ENCODE measurements around the gene DAPK1. TPM values are rescaled to one million over a fixed set of nuclear protein-coding genes. Genes with fewer than 3 reads are reported as not detected.

Gene DAPK1
- total and polyA plus RNA-seq, 2 donors = 12.1 to 79.2 TPM

- Histone ChIP-seq H3K4me1 (ENCODE audit: insufficient read depth) (no peaks in the 10 kb centered on the region), H3K4me3 (ENCODE audit: low read depth, low read length) (no peak overlapping the region), H3K27ac (ENCODE audit: low read depth) (no peak overlapping the region), H3K36me3 (ENCODE audit: insufficient read depth) (no peaks in the 10 kb centered on the region)
- DNase-seq (ENCODE audit: extremely low spot score) = no peak
- 74% methylated on average over 12 of the region's 12 CpGs for WGBS
These were observed 97.9 kb downstream of the DAPK1 start for GRCh38 chr9:87595610-87596009.

GRCh38 chr9:87596862-87597261 is 99.2 kb downstream of the DAPK1 start:
- no peak for DNase-seq (ENCODE audit: extremely low spot score)
- 46% methylated on average over 7 of the region's 7 CpGs for WGBS
- H3K4me1 ChIP-seq (ENCODE audit: insufficient read depth) = no peaks in the 10 kb centered on the region
- no peak overlapping the region for H3K27ac ChIP-seq (ENCODE audit: low read depth)
- H3K4me3 ChIP-seq (ENCODE audit: low read depth, low read length) = no peak overlapping the region
- H3K36me3 ChIP-seq (ENCODE audit: insufficient read depth) = no peaks in the 10 kb centered on the region

- Histone ChIP-seq H3K4me1 (ENCODE audit: insufficient read depth) (no peaks in the 10 kb centered on the region), H3K4me3 (ENCODE audit: low read depth, low read length) (no peak overlapping the region), H3K27ac (ENCODE audit: low read depth) (no peak overlapping the region), H3K36me3 (ENCODE audit: insufficient read depth) (no peaks in the 10 kb centered on the region)
- 52% methylated on average over 13 of the region's 13 CpGs for WGBS
- no peak for DNase-seq (ENCODE audit: extremely low spot score)
These were observed 100.2 kb downstream of the DAPK1 start for GRCh38 chr9:87597710-87598443.

- 34% methylated on average over 17 of the region's 17 CpGs for WGBS
- peak; percentile 77 for DNase-seq (ENCODE audit: extremely low spot score)
- Histone ChIP-seq H3K4me3 (ENCODE audit: low read depth, low read length) (no peak overlapping the region), H3K27ac (ENCODE audit: low read depth) (no peak overlapping the region), H3K36me3 (ENCODE audit: insufficient read depth) (no peaks in the 10 kb centered on the region), H3K4me1 (ENCODE audit: insufficient read depth) (no peaks in the 10 kb centered on the region)
These were observed 102.4 kb downstream of the DAPK1 start for GRCh38 chr9:87599901-87600610.

GRCh38 chr9:87601176-87601575 is 103.5 kb downstream of the DAPK1 start:
- no peak for DNase-seq (ENCODE audit: extremely low spot score)
- Histone ChIP-seq H3K4me3 (ENCODE audit: low read depth, low read length) (no peak overlapping the region), H3K27ac (ENCODE audit: low read depth) (no peak overlapping the region), H3K4me1 (ENCODE audit: insufficient read depth) (no peaks in the 10 kb centered on the region), H3K36me3 (ENCODE audit: insufficient read depth) (no peaks in the 10 kb centered on the region)
- 75% methylated on average over 1 of the region's 1 CpG for WGBS

GRCh38 chr9:87601595-87601994 is 103.9 kb downstream of the DAPK1 start:
- no peak overlapping the region for H3K27ac ChIP-seq (ENCODE audit: low read depth)
- WGBS = 95% methylated on average over 5 of the region's 5 CpGs

GRCh38 chr9:87602933-87603643 is 105.4 kb downstream of the DAPK1 start:
- DNase-seq (ENCODE audit: extremely low spot score) = no peak
- H3K4me1 ChIP-seq (ENCODE audit: insufficient read depth) = no peaks in the 10 kb centered on the region
- H3K36me3 ChIP-seq (ENCODE audit: insufficient read depth) = peaks cover 2% of the 10 kb centered on the region
- no peak overlapping the region for H3K4me3 ChIP-seq (ENCODE audit: low read depth, low read length)
- WGBS = 61% methylated on average over 9 of the region's 9 CpGs
- H3K27ac ChIP-seq (ENCODE audit: low read depth) = no peak overlapping the region

More at GRCh38 chr9:87601595-87601994, 103.9 kb downstream of the DAPK1 start:
- no peak overlapping the region for H3K4me3 ChIP-seq (ENCODE audit: low read depth, low read length)
- no peaks in the 10 kb centered on the region for H3K4me1 ChIP-seq (ENCODE audit: insufficient read depth)
- no peaks in the 10 kb centered on the region for H3K36me3 ChIP-seq (ENCODE audit: insufficient read depth)
- DNase-seq (ENCODE audit: extremely low spot score) = no peak

- Histone ChIP-seq H3K4me1 (ENCODE audit: insufficient read depth) (no peaks in the 10 kb centered on the region), H3K27ac (ENCODE audit: low read depth) (no peak overlapping the region), H3K36me3 (ENCODE audit: insufficient read depth) (peaks cover 2% of the 10 kb centered on the region), H3K4me3 (ENCODE audit: low read depth, low read length) (no peak overlapping the region)
- 79% methylated on average over 7 of the region's 7 CpGs for whole genome bisulfite sequencing
- no peak for DNase-seq (ENCODE audit: extremely low spot score)
These were observed 106.3 kb downstream of the DAPK1 start for GRCh38 chr9:87603854-87604490.

- Histone ChIP-seq H3K4me1 (ENCODE audit: insufficient read depth) (no peaks in the 10 kb centered on the region), H3K36me3 (ENCODE audit: insufficient read depth) (peaks cover 2% of the 10 kb centered on the region), H3K4me3 (ENCODE audit: low read depth, low read length) (no peak overlapping the region), H3K27ac (ENCODE audit: low read depth) (no peak overlapping the region)
- 94% methylated on average over 23 of the region's 23 CpGs for WGBS
- no peak for DNase-seq (ENCODE audit: extremely low spot score)
These were observed 107.4 kb downstream of the DAPK1 start for GRCh38 chr9:87604886-87605588.

GRCh38 chr9:87605676-87606075 is 108.0 kb downstream of the DAPK1 start:
- H3K36me3 ChIP-seq (ENCODE audit: insufficient read depth) = peaks cover 2% of the 10 kb centered on the region
- no peaks in the 10 kb centered on the region for H3K4me1 ChIP-seq (ENCODE audit: insufficient read depth)
- H3K27ac ChIP-seq (ENCODE audit: low read depth) = no peak overlapping the region
- WGBS = 82% methylated on average over 10 of the region's 10 CpGs
- DNase-seq (ENCODE audit: extremely low spot score) = no peak
- no peak overlapping the region for H3K4me3 ChIP-seq (ENCODE audit: low read depth, low read length)

GRCh38 chr9:87606841-87607521 is 109.3 kb downstream of the DAPK1 start:
- H3K4me3 ChIP-seq (ENCODE audit: low read depth, low read length) = no peak overlapping the region
- no peak overlapping the region for H3K27ac ChIP-seq (ENCODE audit: low read depth)
- peaks cover 2% of the 10 kb centered on the region for H3K36me3 ChIP-seq (ENCODE audit: insufficient read depth)
- DNase-seq (ENCODE audit: extremely low spot score) = no peak
- H3K4me1 ChIP-seq (ENCODE audit: insufficient read depth) = no peaks in the 10 kb centered on the region
- 70% methylated on average over 3 of the region's 3 CpGs for whole genome bisulfite sequencing

- Histone ChIP-seq H3K36me3 (ENCODE audit: insufficient read depth) (peaks cover 2% of the 10 kb centered on the region), H3K4me1 (ENCODE audit: insufficient read depth) (no peaks in the 10 kb centered on the region), H3K27ac (ENCODE audit: low read depth) (no peak overlapping the region), H3K4me3 (ENCODE audit: low read depth, low read length) (no peak overlapping the region)
- 68% methylated on average over 3 of the region's 3 CpGs for WGBS
- no peak for DNase-seq (ENCODE audit: extremely low spot score)
These were observed 110.2 kb downstream of the DAPK1 start for GRCh38 chr9:87607859-87608258.

All from urinary bladder (tissue), 4 donors.